MCF 10A (cell line): ENCODE data around the gene HOXA3. TPM values are rescaled to one million over a fixed set of nuclear protein-coding genes. Genes with fewer than 3 reads are reported as not detected.
A peak's percentile ranks its signal among the peaks of the same experiment; 100 is the strongest.

Source experiments
- Bru-seq: library from RNA; stranded (reverse); fragments of 400-500 nt; gene quantifications from one replicate; lab custom pipeline; 2021; lab: Mats Ljungman, UMichigan
- BruChase-seq, 2 experiments: library from RNA; stranded (reverse); fragments of 400-500 nt; gene quantifications; one replicate each; lab custom pipeline; 2021; lab: Mats Ljungman, UMichigan
- BruUV-seq: library from RNA; stranded (reverse); fragments of 400-500 nt; replicated peaks from 2 replicates; lab custom pipeline; 2021; lab: Mats Ljungman, UMichigan
- CTCF ChIA-PET: fragments of 300-600 bp; sonication (Branson Sonifier 250); formaldehyde crosslinking; extraction: SDS; loops from one replicate; lab custom pipeline; 2021; ENCODE audit warnings: antibody characterized with exemption, inconsistent platforms; lab: Yijun Ruan, JAX
- POLR2A ChIA-PET: fragments of 300-600, 350-650 bp; sonication (Branson Sonifier 250); formaldehyde crosslinking; extraction: SDS; loops from one replicate; lab custom pipeline; 2020; ENCODE audit warnings: antibody characterized with exemption, inconsistent platforms; lab: Yijun Ruan, JAX
- DNase-seq: peaks from one replicate; pipeline ENCODE4 v3.0.0-alpha.2; 2018; ENCODE audit not compliant: unreplicated experiment
- H3K27ac Mint-ChIP-seq: one replicate; pipeline ENCODE4 v1.8.0; 2022; ENCODE audit warnings: mild to moderate bottlenecking, low read depth, mixed read lengths; ENCODE audit not compliant: unreplicated experiment
- H3K27me3 Mint-ChIP-seq: one replicate; pipeline ENCODE4 v1.8.0; 2022; ENCODE audit warnings: mixed read lengths; ENCODE audit not compliant: insufficient read depth, unreplicated experiment
- H3K36me3 Mint-ChIP-seq: one replicate; pipeline ENCODE4 v1.8.0; 2022; ENCODE audit warnings: mild to moderate bottlenecking, moderate library complexity, mixed read lengths; ENCODE audit not compliant: insufficient read depth, unreplicated experiment
- H3K4me1 Mint-ChIP-seq: one replicate; pipeline ENCODE4 v1.8.0; 2022; ENCODE audit warnings: mixed read lengths; ENCODE audit not compliant: insufficient read depth, unreplicated experiment
- H3K4me3 Mint-ChIP-seq: one replicate; pipeline ENCODE4 v1.8.0; 2022; ENCODE audit warnings: mild to moderate bottlenecking, moderate library complexity, mixed read lengths; ENCODE audit not compliant: unreplicated experiment
- H3K9me3 Mint-ChIP-seq: one replicate; pipeline ENCODE4 v1.8.0; 2022; ENCODE audit warnings: mixed read lengths; ENCODE audit not compliant: unreplicated experiment
- CTCF ChIP-seq: fragments of 200-600 bp; IDR thresholded peaks from one replicate; pipeline ENCODE4 v1.8.0; 2022; ENCODE audit warnings: antibody characterized with exemption, mild to moderate bottlenecking; ENCODE audit not compliant: unreplicated experiment
- intact Hi-C: fragments of 100-400 bp; cut with micrococcal nuclease; formaldehyde crosslinking; loops from 2 replicates; pipeline ENCODE4 v1.14.1; 2022
- long read RNA-seq: library from polyadenylated mRNA; stranded (forward); transcript quantifications from one replicate; pipeline ENCODE4 v2.0.0, GENCODE V29; 2022
- total RNA-seq: library from RNA; stranded (reverse); gene quantifications from 2 replicates; pipeline ENCODE4 v1.2.3, GENCODE V29; 2022

HOXA3 gene
- 8.2 and 14.0 TPM in 2 replicates for total RNA-seq
- Bru-seq, nascent RNA: percentile 69 among the genes with signal in this experiment
- BruChase-seq, experiment 1, labeled RNA remaining after a 6-hour chase: percentile 57 among the genes with signal in this experiment
- percentile 66 among the genes with signal in this experiment for BruChase-seq, experiment 2, labeled RNA remaining after a 2-hour chase
- long read RNA-seq, partial matches to known transcripts: 5 of 11 reads
- long read RNA-seq, other reads (novel, unspliced or antisense): 6 of 11 reads

GRCh38 chr7:27151931-27152815 lies at the start of gene HOXA3:
Gene HOXA3, minus strand, starts transcription at chr7:27152583. Its CDS starts 41,943 bp downstream, at chr7:27110640.
- no peaks in the 10 kb centered on the region for H3K36me3 Mint-ChIP-seq
- intact Hi-C loops: no loop called here
- H3K27ac Mint-ChIP-seq: no peak within 1 kb of the TSS
- no peak for DNase-seq
- no peaks in the 10 kb centered on the region for H3K27me3 Mint-ChIP-seq
- no TSS peak for BruUV-seq
- no peaks in the 10 kb centered on the region for H3K9me3 Mint-ChIP-seq
- no peak for TF ChIP-seq CTCF
- CTCF ChIA-PET: interaction anchor here (0.6 to 5.8 kb wide), 6 partner anchors 8 to 1261 kb away, joined by 3 to 57 read pairs (median 4); no protein-coding TSS in a partner anchor
- POLR2A ChIA-PET: no interaction called here
- H3K4me1 Mint-ChIP-seq: peaks cover 16% of the 10 kb centered on the region
- no peak within 1 kb of the TSS for H3K4me3 Mint-ChIP-seq

GRCh38 chr7:27201580-27202017 lies 49.2 kb upstream of the HOXA3 start:
- DNase-seq: no peak
- no peaks in the 10 kb centered on the region for H3K36me3 Mint-ChIP-seq
- H3K4me1 Mint-ChIP-seq: no peaks in the 10 kb centered on the region
- no peak for TF ChIP-seq CTCF
- H3K27me3 Mint-ChIP-seq: peaks cover 78% of the 10 kb centered on the region
- intact Hi-C loops: no loop called here
- H3K9me3 Mint-ChIP-seq: no peaks in the 10 kb centered on the region
- POLR2A ChIA-PET: no interaction called here
- CTCF ChIA-PET: interaction anchor here (0.6 to 2.0 kb wide), 2 partner anchors 131 to 374 kb away, joined by 3 to 7 read pairs; no protein-coding TSS in a partner anchor
- no TSS peak for BruUV-seq
- no peak overlapping the region for H3K27ac Mint-ChIP-seq
- no peak overlapping the region for H3K4me3 Mint-ChIP-seq

- H3K27me3 Mint-ChIP-seq: peaks cover 72% of the 10 kb centered on the region
- no peak for TF ChIP-seq CTCF
- H3K4me3 Mint-ChIP-seq: peak overlapping the region; percentile 51
Measured at GRCh38 chr7:27200761-27201579, 48.6 kb upstream of the HOXA3 start.

More at GRCh38 chr7:27200761-27201579, 48.6 kb upstream of the HOXA3 start:
- BruUV-seq: no TSS peak
- CTCF ChIA-PET: interaction anchor here (0.6 to 2.0 kb wide), 2 partner anchors 132 to 374 kb away, joined by 3 to 7 read pairs; no protein-coding TSS in a partner anchor
- Mint-ChIP-seq H3K9me3 (no peaks in the 10 kb centered on the region), H3K4me1 (no peaks in the 10 kb centered on the region), H3K36me3 (no peaks in the 10 kb centered on the region), H3K27ac (no peak overlapping the region)
- DNase-seq: no peak
- intact Hi-C loops: no loop called here
- POLR2A ChIA-PET: no interaction called here
